Fibroblast of mammary gland (primary cell): ENCODE results near the gene UBL7.

Source experiments
- DNase-seq: peaks from one replicate; pipeline ENCODE4 v3.0.0-alpha.2; 2010; ENCODE audit warnings: low read depth
- H3K4me3 ChIP-seq: 2 replicates; pipeline ENCODE4 v1.5.1; 2011; ENCODE audit warnings: low read depth, mild to moderate bottlenecking, low read length, moderate library complexity; ENCODE audit not compliant: control insufficient read depth
- CTCF ChIP-seq: conservative IDR thresholded peaks from 2 replicates; pipeline ENCODE4 v1.5.1; 2011; ENCODE audit warnings: low read depth, low read length, inconsistent platforms; ENCODE audit not compliant: control insufficient read depth, insufficient read depth

UBL7 gene

GRCh38 chr15:74400915-74401757 lies 59.8 kb downstream of the UBL7 start:
- H3K4me3 ChIP-seq, result no peak overlapping the region
- peak; percentile 59 for DNase-seq
- TF ChIP-seq CTCF, result no peak

- peak; percentile 73 for DNase-seq
- TF ChIP-seq CTCF, result no peak
- H3K4me3 ChIP-seq, result no peak overlapping the region
Measured at GRCh38 chr15:74400313-74400860, 60.6 kb downstream of the UBL7 start.

GRCh38 chr15:74399511-74400312 lies 61.2 kb downstream of the UBL7 start:
- DNase-seq, result peak; percentile 89
- TF ChIP-seq CTCF, result no peak
- no peak overlapping the region for H3K4me3 ChIP-seq

GRCh38 chr15:74399100-74399499 lies 61.9 kb downstream of the UBL7 start:
- no peak for DNase-seq
- no peak overlapping the region for H3K4me3 ChIP-seq
- no peak for TF ChIP-seq CTCF

- no peak for TF ChIP-seq CTCF
- no peak overlapping the region for H3K4me3 ChIP-seq
- DNase-seq, result no peak
Measured at GRCh38 chr15:74398183-74398582, 62.8 kb downstream of the UBL7 start.

GRCh38 chr15:74397239-74398068 lies 63.5 kb downstream of the UBL7 start:
- no peak overlapping the region for H3K4me3 ChIP-seq
- DNase-seq, result no peak
- TF ChIP-seq CTCF, result no peak
